Neural crest cell (in vitro differentiated cells): ENCODE results near the gene SPSB4. TPM values are rescaled to one million over a fixed set of nuclear protein-coding genes. Genes with fewer than 3 reads are reported as not detected.

Source experiments
- DNase-seq: peaks from one replicate; pipeline ENCODE4 v3.0.0; 2021; ENCODE audit warnings: low read depth, mixed read lengths, low spot score
- H3K27ac Mint-ChIP-seq: one replicate; pipeline ENCODE4 v1.8.0; 2021; ENCODE audit warnings: mild to moderate bottlenecking, mixed read lengths; ENCODE audit not compliant: unreplicated experiment
- H3K27me3 Mint-ChIP-seq: 2 replicates; pipeline ENCODE4 v1.8.0; 2021; ENCODE audit warnings: low read depth, mild to moderate bottlenecking, mixed read lengths
- H3K36me3 Mint-ChIP-seq: 2 replicates; pipeline ENCODE4 v1.8.0; 2021; ENCODE audit warnings: low read depth, mild to moderate bottlenecking, mixed read lengths
- H3K4me1 Mint-ChIP-seq: 2 replicates; pipeline ENCODE4 v1.8.0; 2021; ENCODE audit warnings: mixed read lengths
- H3K4me3 Mint-ChIP-seq: one replicate; pipeline ENCODE4 v1.8.0; 2021; ENCODE audit warnings: mild to moderate bottlenecking, mixed read lengths
- H3K9me3 Mint-ChIP-seq: 2 replicates; pipeline ENCODE4 v1.8.0; 2021; ENCODE audit warnings: mixed read lengths
- CTCF ChIP-seq: fragments of 200-600 bp; sonication (generic); conservative IDR thresholded peaks from 2 replicates; pipeline ENCODE4 v1.5.0; 2021; ENCODE audit warnings: antibody characterized with exemption, mild to moderate bottlenecking
- total RNA-seq: library from RNA; stranded (reverse); gene quantifications from 2 replicates; pipeline ENCODE4 v1.2.1, GENCODE V29; 2021

Gene SPSB4
- total RNA-seq, 1 donor from 2014 or later: 35.1 TPM

- Mint-ChIP-seq H3K27me3 (no peaks in the 10 kb centered on the region), H3K4me3 (no peak overlapping the region), H3K9me3 (peaks cover 7% of the 10 kb centered on the region), H3K36me3 (peaks cover 7% of the 10 kb centered on the region), H3K4me1 (peaks cover 1% of the 10 kb centered on the region), H3K27ac (no peak overlapping the region)
- no peak for TF ChIP-seq CTCF
- DNase-seq: no peak
Observed at GRCh38 chr3:141178551-141178950, 127.4 kb downstream of the SPSB4 start.

- H3K9me3 Mint-ChIP-seq: peaks cover 7% of the 10 kb centered on the region
- TF ChIP-seq CTCF: no peak
- peaks cover 5% of the 10 kb centered on the region for H3K4me1 Mint-ChIP-seq
- H3K27ac Mint-ChIP-seq: no peak overlapping the region
- H3K36me3 Mint-ChIP-seq: peaks cover 7% of the 10 kb centered on the region
- no peak for DNase-seq
- H3K4me3 Mint-ChIP-seq: no peak overlapping the region
- H3K27me3 Mint-ChIP-seq: no peaks in the 10 kb centered on the region
Observed at GRCh38 chr3:141179983-141180382, 128.8 kb downstream of the SPSB4 start.

DNA sequence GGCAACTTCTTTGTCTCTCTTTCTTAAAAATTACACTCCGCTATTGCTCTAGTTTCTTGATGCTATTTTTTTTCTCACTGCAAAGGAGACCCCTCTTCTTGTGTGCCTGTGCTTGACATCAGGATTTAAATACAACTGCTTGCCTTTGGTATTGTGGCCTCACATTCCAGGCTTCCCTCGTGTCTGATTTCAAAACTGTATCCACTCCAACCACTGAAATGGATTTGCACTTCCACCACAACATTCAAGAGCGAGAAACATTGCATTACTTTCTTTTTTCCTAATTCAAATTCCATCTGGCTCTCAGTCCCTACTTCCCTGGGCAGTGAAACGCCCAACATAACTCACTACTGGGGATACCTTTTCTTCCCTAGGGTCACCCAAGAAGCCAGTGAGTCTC is 130.0 kb downstream of the SPSB4 start:
- Mint-ChIP-seq H3K4me3 (no peak overlapping the region), H3K27me3 (no peaks in the 10 kb centered on the region)
- TF ChIP-seq CTCF: no peak

GRCh38 chr3:141181819-141182218 is 130.7 kb downstream of the SPSB4 start:
- TF ChIP-seq CTCF: no peak
- DNase-seq: no peak
- Mint-ChIP-seq H3K36me3 (peaks cover 7% of the 10 kb centered on the region), H3K9me3 (peaks cover 7% of the 10 kb centered on the region), H3K4me3 (no peak overlapping the region), H3K27ac (peak overlapping the region; percentile 20), H3K27me3 (no peaks in the 10 kb centered on the region), H3K4me1 (peaks cover 5% of the 10 kb centered on the region)

More for the DNA sequence above, 130.0 kb downstream of the SPSB4 start:
- H3K27ac Mint-ChIP-seq: no peak overlapping the region
- no peak for DNase-seq
- H3K4me1 Mint-ChIP-seq: peaks cover 5% of the 10 kb centered on the region
- peaks cover 7% of the 10 kb centered on the region for H3K36me3 Mint-ChIP-seq
- H3K9me3 Mint-ChIP-seq: peaks cover 7% of the 10 kb centered on the region

- peaks cover 5% of the 10 kb centered on the region for H3K4me1 Mint-ChIP-seq
- H3K27ac Mint-ChIP-seq: no peak overlapping the region
- H3K4me3 Mint-ChIP-seq: no peak overlapping the region
- peaks cover 7% of the 10 kb centered on the region for H3K36me3 Mint-ChIP-seq
- no peak for TF ChIP-seq CTCF
- peaks cover 7% of the 10 kb centered on the region for H3K9me3 Mint-ChIP-seq
- no peak for DNase-seq
- no peaks in the 10 kb centered on the region for H3K27me3 Mint-ChIP-seq
Observed at GRCh38 chr3:141183606-141184005, 132.5 kb downstream of the SPSB4 start.

- Mint-ChIP-seq H3K27ac (no peak overlapping the region), H3K36me3 (peaks cover 6% of the 10 kb centered on the region), H3K4me3 (no peak overlapping the region), H3K9me3 (peaks cover 5% of the 10 kb centered on the region), H3K4me1 (peaks cover 5% of the 10 kb centered on the region), H3K27me3 (no peaks in the 10 kb centered on the region)
- no peak for TF ChIP-seq CTCF
- no peak for DNase-seq
Observed at GRCh38 chr3:141184430-141184829, 133.3 kb downstream of the SPSB4 start.
